ENCODE measurements around the gene ARHGAP40. TPM values are rescaled to one million over a fixed set of nuclear protein-coding genes. Genes with fewer than 3 reads are reported as not detected.

Gene ARHGAP40
- total and polyA plus RNA-seq, 2 experiments from 2014 or later: 0.21 TPM; not detected in 1

- no peak for TF ChIP-seq ZNF462 (CRISPR knock-in tag; IDR thresholded peaks at IDR 0.05)
- no peak for TF ChIP-seq NANOG (IDR thresholded peaks at IDR 0.05; ENCODE audit: borderline replicate concordance)
- TF ChIP-seq ZNF114 (CRISPR knock-in tag; IDR thresholded peaks at IDR 0.05): no peak
- no peak for TF ChIP-seq EZH2 (IDR thresholded peaks at IDR 0.05; ENCODE audit: low read depth, unreplicated experiment)
- no peak for TF ChIP-seq POLR2AphosphoS5 (IDR thresholded peaks at IDR 0.05; ENCODE audit: low read depth)
- no peak for TF ChIP-seq ZNF331 (CRISPR knock-in tag; IDR thresholded peaks at IDR 0.05; ENCODE audit: low read depth)
Measured at GRCh38 chr20:38680500-38681306, 79.1 kb downstream of the ARHGAP40 start (continued).

- H3K4me3 Mint-ChIP-seq: no peak overlapping the region
- DNase-seq (ENCODE audit: low spot score): no peak
- Histone ChIP-seq H3K4me2 (no peak overlapping the region), H3K4me1 (ENCODE audit: insufficient read depth) (no peaks in the 10 kb centered on the region), H3K4me3 (no peak overlapping the region), H3F3A (replicated peaks; ENCODE audit: low read depth) (no peaks in the 10 kb centered on the region), H4K20me1 (replicated peaks; ENCODE audit: insufficient read depth) (peaks cover 27% of the 10 kb centered on the region; the same call in 1 of the 2 replicates), H3K9me2 (ENCODE audit: insufficient read depth) (no peaks in the 10 kb centered on the region), H3K79me2 (replicated peaks; ENCODE audit: insufficient read depth) (no peaks in the 10 kb centered on the region), H3K36me3 (ENCODE audit: insufficient read depth) (no peaks in the 10 kb centered on the region), H3K27me3 (ENCODE audit: insufficient read depth) (peaks cover 37% of the 10 kb centered on the region), H2AFZ (no peak overlapping the region), H3K27ac (ENCODE audit: low read depth) (no peak overlapping the region)
- H3K27me3 Mint-ChIP-seq (ENCODE audit: insufficient read depth, low read depth, poor library complexity): no peaks in the 10 kb centered on the region
- no peak overlapping the region for H3K27ac Mint-ChIP-seq
- no peak for ATAC-seq
- H3K36me3 Mint-ChIP-seq (ENCODE audit: low read depth): no peaks in the 10 kb centered on the region
- H3K4me1 Mint-ChIP-seq: no peaks in the 10 kb centered on the region
- no peaks in the 10 kb centered on the region for H3K9me3 Mint-ChIP-seq
- TF ChIP-seq STAT1 (IDR thresholded peaks at IDR 0.05; ENCODE audit: unreplicated experiment) (no peak), ETS1 (IDR thresholded peaks at IDR 0.05) (no peak), POLR2AphosphoS5 (IDR thresholded peaks at IDR 0.05; ENCODE audit: low read depth) (no peak), REST (IDR thresholded peaks at IDR 0.05; ENCODE audit: unreplicated experiment) (no peak), EZH2 (IDR thresholded peaks at IDR 0.05; ENCODE audit: low read depth, unreplicated experiment) (no peak), ZNF114 (CRISPR knock-in tag; IDR thresholded peaks at IDR 0.05) (no peak), CTCF (conservative IDR thresholded peaks at IDR 0.05; ENCODE audit: low read depth in 2 of 2) (no peak)
Measured at GRCh38 chr20:38685271-38685670, 83.7 kb downstream of the ARHGAP40 start.
